Smooth muscle cell (in vitro differentiated cells): Measurements from ENCODE around the gene DUSP16. TPM values are rescaled to one million over a fixed set of nuclear protein-coding genes. Genes with fewer than 3 reads are reported as not detected.
"Not testable (repeated sequence)": the region's sequence is repeated elsewhere in the genome, so short reads cannot be mapped to it uniquely, and the experiment has no call there.

ENCODE experiments used
- DNase-seq: peaks from one replicate; lab custom pipeline; 2025; ENCODE audit not compliant: unreplicated experiment; lab: John Stamatoyannopoulos, UW
- H2AFZ ChIP-seq: fragments of 200-600 bp; sonication (generic); 2 replicates; pipeline ENCODE4 v1.6.0; 2016; ENCODE audit warnings: antibody characterized with exemption, low read depth, mild to moderate bottlenecking
- H3F3A ChIP-seq: fragments of 200-600 bp; sonication (generic); 2 replicates; pipeline ENCODE4 v1.6.0; 2017; ENCODE audit warnings: antibody characterized with exemption, low read depth
- H3K27ac ChIP-seq: fragments of 200-600 bp; sonication (generic); 2 replicates; pipeline ENCODE4 v1.5.1; 2016; ENCODE audit warnings: low read depth, mild to moderate bottlenecking
- H3K27me3 ChIP-seq: fragments of 200-600 bp; sonication (generic); 2 replicates; pipeline ENCODE4 v1.6.1; 2016; ENCODE audit warnings: low read depth, mild to moderate bottlenecking
- H3K36me3 ChIP-seq: fragments of 200-600 bp; sonication (generic); 2 replicates; pipeline ENCODE4 v1.5.1; 2016; ENCODE audit warnings: low read depth
- H3K4me1 ChIP-seq: fragments of 200-600 bp; sonication (generic); 2 replicates; pipeline ENCODE4 v1.5.1; 2016; ENCODE audit warnings: low read depth
- H3K4me2 ChIP-seq: fragments of 200-600 bp; sonication (generic); 2 replicates; pipeline ENCODE4 v1.6.0; 2016; ENCODE audit warnings: mild to moderate bottlenecking
- H3K4me3 ChIP-seq: fragments of 200-600 bp; sonication (generic); 2 replicates; pipeline ENCODE4 v1.5.1; 2016; ENCODE audit warnings: mild to moderate bottlenecking
- H3K79me2 ChIP-seq: fragments of 200-600 bp; sonication (generic); 2 replicates; pipeline ENCODE4 v1.6.0; 2016; ENCODE audit warnings: low read depth, mild to moderate bottlenecking
- H3K9ac ChIP-seq: fragments of 200-600 bp; sonication (generic); 2 replicates; pipeline ENCODE4 v1.6.0; 2016; ENCODE audit warnings: low read depth
- H3K9me3 ChIP-seq: fragments of 200-600 bp; sonication (generic); replicated peaks from 2 replicates; pipeline ENCODE4 v1.5.1; 2016; ENCODE audit warnings: low read depth
- H4K20me1 ChIP-seq: fragments of 200-600 bp; sonication (generic); 2 replicates; pipeline ENCODE4 v1.6.0; 2016; ENCODE audit warnings: low read depth
- WGBS: methylation state at CpG from one replicate; pipeline ENCODE4 v1.1.7; 2016; ENCODE audit warnings: low lambda C conversion rate; 5-methylcytosine and 5-hydroxymethylcytosine counted together
- polyA plus RNA-seq: library from polyadenylated mRNA; unstranded; fragments of >200 nt; fragmentation: Nextera tagmentation; extraction: Ambion mirVana; gene quantifications from 2 replicates; pipeline ENCODE4 v1.2.1, GENCODE V29; 2016
- total RNA-seq: library from RNA; depleted of rRNA; stranded (reverse); fragments of >200 nt; gene quantifications from 2 replicates; pipeline ENCODE4 v1.2.3, GENCODE V29; 2014
- TF ChIP-seq, protein P1 (sequence below): fragments of 200-600 bp; sonication (generic); IDR thresholded peaks from 2 replicates; pipeline ENCODE4 v1.5.1; 2017; ENCODE audit warnings: borderline replicate concordance, mild to moderate bottlenecking, antibody characterized with exemption; ENCODE audit not compliant: insufficient read depth, poor library complexity, severe bottlenecking

DUSP16 gene
- total and polyA plus RNA-seq, 2 experiments from 2014 or later: 1.2 to 10.8 TPM

DNA sequence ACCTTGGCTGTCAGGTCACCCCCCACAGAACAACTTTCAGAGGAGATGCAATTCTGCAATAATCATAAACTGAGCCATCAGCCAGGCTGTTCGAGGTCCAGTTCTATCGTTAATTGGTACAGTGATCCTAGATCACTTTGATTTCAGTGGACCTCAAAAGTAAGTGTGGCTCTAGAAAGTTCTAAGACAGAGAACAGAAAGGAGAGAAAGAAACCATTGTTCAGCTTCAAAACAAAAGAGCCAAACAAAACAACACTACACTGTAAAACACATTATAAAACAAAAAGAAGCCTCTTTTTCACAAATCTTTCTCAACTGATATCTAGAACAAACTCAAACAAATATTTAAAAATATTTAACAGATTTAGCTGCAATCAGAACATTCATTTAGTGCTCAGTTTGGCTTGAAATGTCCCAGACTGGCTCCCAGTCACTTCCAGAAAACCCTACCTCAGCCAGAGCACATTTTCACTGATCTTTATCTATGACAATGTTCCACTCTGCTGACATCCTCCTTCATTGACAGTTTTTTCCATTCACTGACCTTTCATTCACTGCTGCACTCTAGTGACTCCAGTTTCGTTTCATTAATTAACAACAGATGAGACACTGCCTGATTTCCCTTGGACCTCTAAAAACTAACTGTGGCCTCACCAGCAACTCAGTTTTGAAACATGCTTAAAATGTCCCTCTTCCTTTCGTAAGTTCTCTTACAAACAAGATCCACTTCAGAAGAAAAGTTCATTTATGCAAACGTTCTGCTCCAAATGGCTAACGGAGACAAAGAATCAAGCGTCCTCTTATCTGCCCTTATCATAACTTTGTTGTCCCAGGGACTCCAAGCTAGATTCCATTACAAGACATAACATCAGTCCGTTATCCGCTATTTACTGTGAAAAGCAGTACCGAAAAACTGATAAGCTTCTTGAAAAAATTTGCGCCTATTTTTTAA is 56.8 kb downstream of the DUSP16 start:
- peak overlapping the region; percentile 36 for H3K4me3 ChIP-seq
- H3K9ac ChIP-seq: peak overlapping the region; percentile 40
- peaks cover 21% of the 10 kb centered on the region for H3F3A ChIP-seq
- peaks cover 15% of the 10 kb centered on the region for H3K79me2 ChIP-seq
- H3K27me3 ChIP-seq: no peaks in the 10 kb centered on the region
- peaks cover 38% of the 10 kb centered on the region for H4K20me1 ChIP-seq
- 30% methylated on average over 11 of the region's 11 CpGs for WGBS
- H3K36me3 ChIP-seq: no peaks in the 10 kb centered on the region
- TF ChIP-seq, protein P1, sequence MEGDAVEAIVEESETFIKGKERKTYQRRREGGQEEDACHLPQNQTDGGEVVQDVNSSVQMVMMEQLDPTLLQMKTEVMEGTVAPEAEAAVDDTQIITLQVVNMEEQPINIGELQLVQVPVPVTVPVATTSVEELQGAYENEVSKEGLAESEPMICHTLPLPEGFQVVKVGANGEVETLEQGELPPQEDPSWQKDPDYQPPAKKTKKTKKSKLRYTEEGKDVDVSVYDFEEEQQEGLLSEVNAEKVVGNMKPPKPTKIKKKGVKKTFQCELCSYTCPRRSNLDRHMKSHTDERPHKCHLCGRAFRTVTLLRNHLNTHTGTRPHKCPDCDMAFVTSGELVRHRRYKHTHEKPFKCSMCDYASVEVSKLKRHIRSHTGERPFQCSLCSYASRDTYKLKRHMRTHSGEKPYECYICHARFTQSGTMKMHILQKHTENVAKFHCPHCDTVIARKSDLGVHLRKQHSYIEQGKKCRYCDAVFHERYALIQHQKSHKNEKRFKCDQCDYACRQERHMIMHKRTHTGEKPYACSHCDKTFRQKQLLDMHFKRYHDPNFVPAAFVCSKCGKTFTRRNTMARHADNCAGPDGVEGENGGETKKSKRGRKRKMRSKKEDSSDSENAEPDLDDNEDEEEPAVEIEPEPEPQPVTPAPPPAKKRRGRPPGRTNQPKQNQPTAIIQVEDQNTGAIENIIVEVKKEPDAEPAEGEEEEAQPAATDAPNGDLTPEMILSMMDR: no peak
- peaks cover 25% of the 10 kb centered on the region for H3K4me1 ChIP-seq
- no peaks in the 10 kb centered on the region for H3K9me3 ChIP-seq
- DNase-seq: no peak
- H3K4me2 ChIP-seq: peak overlapping the region; percentile 81
- peak overlapping the region; percentile 77 for H3K27ac ChIP-seq
- H2AFZ ChIP-seq: no peak overlapping the region

GRCh38 chr12:12503384-12504078 is 59.1 kb downstream of the DUSP16 start:
- DNase-seq: no peak
- Histone ChIP-seq H3K79me2 (peaks cover 8% of the 10 kb centered on the region), H3K4me2 (no peak overlapping the region), H3K36me3 (no peaks in the 10 kb centered on the region), H3K9ac (no peak overlapping the region), H3K9me3 (no peaks in the 10 kb centered on the region), H3K4me3 (no peak overlapping the region), H4K20me1 (peaks cover 56% of the 10 kb centered on the region), H3K27me3 (no peaks in the 10 kb centered on the region), H3K4me1 (peaks cover 21% of the 10 kb centered on the region), H2AFZ (no peak overlapping the region), H3K27ac (no peak overlapping the region), H3F3A (peaks cover 13% of the 10 kb centered on the region)
- TF ChIP-seq, protein P1: no peak
- 95% methylated on average over 9 of the region's 9 CpGs for WGBS

DNA sequence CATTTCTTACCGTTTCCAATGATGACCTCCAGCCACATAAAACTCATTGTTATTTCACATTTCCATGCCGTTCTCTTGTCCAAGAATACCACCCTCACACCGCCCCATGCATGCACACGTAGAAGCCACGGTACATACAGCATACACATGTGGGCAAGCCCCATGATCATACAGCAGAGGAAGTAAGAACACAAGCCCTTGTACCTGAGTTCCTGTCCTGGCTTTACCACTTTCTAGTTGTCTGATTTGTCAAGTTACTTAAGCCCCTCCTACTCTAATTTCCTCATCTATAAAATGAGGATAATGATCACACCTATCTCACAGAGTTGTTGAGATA is 59.9 kb downstream of the DUSP16 start:
- H3K4me2 ChIP-seq: no peak overlapping the region
- WGBS: 96% methylated on average over 5 of the region's 5 CpGs
- H3K4me3 ChIP-seq: no peak overlapping the region
- H3K27me3 ChIP-seq: no peaks in the 10 kb centered on the region
- no peak overlapping the region for H3K27ac ChIP-seq
- H3K79me2 ChIP-seq: peaks cover 8% of the 10 kb centered on the region
- no peak for DNase-seq
- peaks cover 59% of the 10 kb centered on the region for H4K20me1 ChIP-seq
- no peaks in the 10 kb centered on the region for H3K9me3 ChIP-seq
- TF ChIP-seq, protein P1: no peak
- H3K4me1 ChIP-seq: peaks cover 21% of the 10 kb centered on the region
- H3K36me3 ChIP-seq: no peaks in the 10 kb centered on the region
- no peak overlapping the region for H2AFZ ChIP-seq
- peaks cover 13% of the 10 kb centered on the region for H3F3A ChIP-seq
- no peak overlapping the region for H3K9ac ChIP-seq

DNA sequence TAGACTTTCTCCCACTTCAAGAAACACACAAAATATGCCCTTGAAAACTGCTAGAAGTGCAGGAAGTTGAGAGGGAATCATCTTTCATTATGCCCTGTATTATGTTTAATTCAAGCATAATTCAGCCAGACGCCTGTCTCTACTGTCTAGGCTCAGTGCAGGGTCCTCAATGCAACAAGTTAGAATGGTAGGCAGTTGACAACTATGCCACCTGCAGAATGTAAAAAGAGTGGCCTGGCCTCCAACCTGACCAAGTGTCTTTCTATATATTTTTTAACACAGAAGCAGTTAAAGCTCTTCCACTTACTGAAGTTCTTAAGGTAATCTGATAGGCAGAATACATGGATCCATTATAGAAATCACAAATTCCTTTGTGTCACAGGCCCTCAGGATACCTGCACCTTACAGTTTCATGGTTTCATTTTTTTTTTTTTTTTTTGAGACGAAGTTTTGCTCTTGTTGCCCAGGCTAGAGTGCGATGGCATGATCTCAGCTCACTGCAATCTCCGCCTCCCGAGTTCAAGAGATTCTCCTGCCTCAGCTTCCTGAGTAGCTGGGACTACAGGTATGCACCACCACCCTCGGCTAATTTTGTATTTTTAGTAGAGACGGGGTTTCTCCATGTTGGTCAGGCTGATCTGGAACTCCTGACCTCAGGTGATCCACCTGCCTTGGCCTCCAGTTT is 60.4 kb downstream of the DUSP16 start:
- not testable (repeated sequence) for H3K27ac ChIP-seq, H3K79me2 ChIP-seq, DNase-seq, H3K9me3 ChIP-seq, H3F3A ChIP-seq, H3K27me3 ChIP-seq, H2AFZ ChIP-seq, H3K4me3 ChIP-seq, H3K9ac ChIP-seq, H3K4me2 ChIP-seq, H3K36me3 ChIP-seq
- WGBS: 94% methylated on average over 7 of the region's 7 CpGs
- Histone ChIP-seq H4K20me1 (peaks cover 59% of the 10 kb centered on the region), H3K4me1 (peaks cover 20% of the 10 kb centered on the region)
